Heart right ventricle (tissue), 16 donors: Measurements from ENCODE around the gene FANCG. TPM values are rescaled to one million over a fixed set of nuclear protein-coding genes. Genes with fewer than 3 reads are reported as not detected.

Source experiments
- ATAC-seq, 8 donors: fragments of 200-7000 bp; cut with Tn5 transposase; one replicate each; pipeline ENCODE4 v1.9.1; 2020; ENCODE audit warnings: mild to moderate bottlenecking in 8 of 8, moderate library complexity in 8 of 8, moderate number of reproducible peaks in 1 of 8
- DNase-seq, 2 donors: peaks; one replicate each; pipeline ENCODE4 v3.0.0-alpha.2; 2020
- H3K27ac ChIP-seq, 10 donors: fragments of 200-600 bp; sonication (generic) in 2 of 10; one replicate each; pipeline versions ENCODE4 v1.5.0 to v1.8.0; 2020 to 2022; ENCODE audit warnings: mild to moderate bottlenecking in 3 of 10
- H3K27me3 ChIP-seq, 7 donors: fragments of 200-600 bp; one replicate each; pipeline ENCODE4 v1.8.0; 2021 to 2022; ENCODE audit warnings: mild to moderate bottlenecking in 2 of 7
- H3K36me3 ChIP-seq, 9 donors: fragments of 200-600 bp; sonication (generic) in 1 of 9; one replicate each; pipeline versions ENCODE4 v1.5.0 to v1.8.0; 2020 to 2022; ENCODE audit warnings: mild to moderate bottlenecking in 2 of 9
- H3K4me1 ChIP-seq, 9 donors: fragments of 200-600 bp; sonication (generic) in 1 of 9; one replicate each; pipeline versions ENCODE4 v1.5.0 to v1.8.0; 2020 to 2022; ENCODE audit warnings: mild to moderate bottlenecking in 4 of 9
- H3K4me3 ChIP-seq, 10 donors: fragments of 200-600 bp; sonication (generic) in 2 of 10; one replicate each; pipeline versions ENCODE4 v1.5.0 to v1.8.0; 2020 to 2022; ENCODE audit warnings: mild to moderate bottlenecking in 7 of 10, moderate library complexity in 2 of 10
- H3K9me3 ChIP-seq, 11 donors: fragments of 200-600 bp in 10 of 11; sonication (generic) in 2 of 11; one replicate each; pipeline versions ENCODE4 v1.5.0 to v1.8.0; 2013 to 2022; ENCODE audit warnings: mild to moderate bottlenecking in 2 of 11, control low read depth in 1 of 11, moderate library complexity in 1 of 11
- CTCF ChIP-seq, 9 donors: fragments of 200-600 bp; sonication (generic) in 2 of 9; IDR thresholded peaks; one replicate each; pipeline versions ENCODE4 v1.5.0 to v1.8.0; 2021 to 2022; ENCODE audit warnings: antibody characterized with exemption in 9 of 9, mild to moderate bottlenecking in 5 of 9, moderate library complexity in 1 of 9
- WGBS, 2 donors: extraction: QIAGEN DNeasy Blood & Tissue Kit; methylation state at CpG; one replicate each; pipeline ENCODE4 v1.1.7; 2013; ENCODE audit warnings: inconsistent platforms in 1 of 2; 5-methylcytosine and 5-hydroxymethylcytosine counted together
- intact Hi-C, 10 donors: fragments of 100-400 bp; cut with DNase I; formaldehyde crosslinking; loops; one replicate each; pipeline versions ENCODE4 v1.11.1 to v1.14.2; 2022
- polyA plus RNA-seq, 2 donors: library from polyadenylated mRNA; stranded (reverse); fragments of 200-250 nt; gene quantifications; one replicate each; pipeline ENCODE4 v1.2.3, GENCODE V29; 2013
- total RNA-seq, 10 donors: library from RNA; stranded (reverse); fragmentation: NEBNext Ultra II Directional in 3 of 10; extraction: Animal tissue kit (Norgen Biotek cat#: 25700) in 3 of 10; gene quantifications; one replicate each; pipeline versions ENCODE4 v1.2.1 to v1.2.4, GENCODE V29; 2021 to 2023
- donor health status: Arrhythmogenic right ventricular cardiomyopathy.
- donor health status: ischemic (EF 13 %, LVEDD 7.1; RV severe dilation, severe dysfunction).
- donor health status: healthy with polysubstance abuse.
- donor health status: DM: no; HTN: yes; CAD: no.
- donor health status: DM: no; HTN: no; CAD: no.
- donor health status: ischemic (EF 25% LVEDD 6.9; RV normal size, moderate dysfunction).
- donor health status: ischemic (EF 25% LVEDD 5.7; RV mildly dilated, moderate dysfunction).
- donor health status: healthy.
- donor health status: DM: yes; HTN: yes; CAD: no.
- donor health status: Ischemic cardiomyopathy.
- donor health status: ischemic (EF 35%, LVEDD 5.7; RV mildly dilated, moderate dysfunction).
- donor health status: nonischemic (EF 11% LVEDD 7.7; RV severe dilation, severe dysfunction).
- donor health status: DM: yes; HTN: yes; CAD: no.
- donor health status: PGD.
- donor health status: ischemic (EF 29% LVEDD 5.4; RV normal size, mild dysfunction).
- donor health status: nonischemic (EF 23%, LVEDD 6.1; RV moderate dilation, normal function).

Gene FANCG
- total and polyA plus RNA-seq, 12 donors: 2.6 to 9.8 (median 4.5) TPM

DNA sequence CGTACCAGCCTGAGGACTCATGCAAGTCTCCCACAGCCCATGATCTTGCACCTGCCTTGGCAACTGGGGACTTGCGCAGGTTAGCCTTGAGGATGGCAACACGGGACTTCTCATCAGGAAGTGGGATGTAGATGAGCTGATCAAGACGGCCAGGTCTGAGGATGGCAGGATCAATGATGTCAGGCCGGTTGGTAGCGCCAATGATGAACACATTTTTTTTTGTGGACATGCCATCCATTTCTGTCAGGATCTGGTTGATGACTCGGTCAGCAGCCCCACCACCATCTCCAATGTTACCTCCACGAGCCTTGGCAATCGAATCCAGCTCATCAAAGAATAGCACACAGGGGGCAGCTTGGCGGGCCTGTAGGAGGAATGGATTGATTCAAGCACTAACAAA, 20.3 kb downstream of the FANCG start:
- Histone ChIP-seq H3K4me3 (no peak overlapping the region), H3K36me3 (peaks cover 18 to 100% (median 96%) of the 10 kb centered on the region in 9 donors), H3K4me1 (no peaks in the 10 kb centered on the region), H3K27ac (no peak overlapping the region), H3K9me3 (no peaks in the 10 kb centered on the region), H3K27me3 (no peaks in the 10 kb centered on the region)
- TF ChIP-seq CTCF (IDR thresholded peaks at IDR 0.05): no peak
- WGBS, 2 donors: 92 to 96% methylated on average over 10 of the region's 10 CpGs
- no peak for ATAC-seq
- DNase-seq: no peak
- intact Hi-C loops: loop anchor here in 1 of 10 donors (10.0 kb wide), 1 partner anchor 65 kb away; no protein-coding TSS in a partner anchor

DNA sequence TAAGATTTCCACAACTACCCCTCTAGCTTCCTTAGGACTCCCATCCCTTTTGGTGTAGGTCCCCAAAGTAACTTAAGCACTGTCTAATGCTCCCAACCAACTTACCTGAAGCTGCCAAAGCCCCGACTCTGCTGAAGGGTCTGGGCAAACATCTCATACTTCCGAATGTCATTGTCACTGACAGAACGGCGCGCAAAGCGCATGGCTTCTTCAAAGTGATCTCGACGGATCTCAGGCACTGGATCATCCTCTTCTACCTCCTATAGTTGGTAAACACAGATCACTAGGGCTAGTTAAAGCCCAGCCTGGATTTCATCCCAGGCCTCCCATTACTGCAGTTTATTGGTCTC, 22.5 kb downstream of the FANCG start:
- no peak for TF ChIP-seq CTCF (IDR thresholded peaks at IDR 0.05)
- 95 to 97% methylated on average over 8 of the region's 8 CpGs for WGBS, 2 donors

DNA sequence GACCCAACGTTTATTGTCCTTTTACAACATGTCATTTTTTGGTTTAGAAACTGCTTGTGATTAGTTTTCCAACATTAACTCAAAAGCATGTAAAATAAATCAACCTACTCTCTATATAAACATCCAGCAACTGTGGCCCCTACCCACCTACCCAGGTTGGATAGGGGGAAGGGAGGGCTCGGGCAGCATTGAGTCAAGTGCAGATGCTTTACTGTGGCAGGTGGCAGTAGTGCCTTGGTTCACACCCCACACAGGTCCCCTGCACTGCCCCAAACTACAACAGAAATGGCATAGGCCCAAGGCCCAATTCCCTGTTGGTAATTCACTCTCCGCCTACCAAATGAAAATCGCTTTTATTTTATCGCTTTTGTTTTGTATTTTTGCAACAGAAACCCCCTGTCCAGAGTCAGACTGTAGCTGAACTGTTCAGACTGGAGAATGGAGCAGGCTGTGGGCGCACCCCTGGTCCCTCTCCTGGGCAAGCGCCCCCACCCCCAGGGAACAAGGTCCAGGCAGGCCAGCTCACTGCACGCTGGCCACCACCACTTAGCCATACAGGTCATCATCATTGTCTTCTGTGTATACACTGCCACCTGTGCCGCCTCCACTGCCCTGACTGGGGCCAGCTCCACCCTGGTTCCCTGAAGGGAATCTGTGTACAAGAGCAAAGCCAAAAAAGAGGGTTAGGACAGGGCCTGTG, 23.0 kb downstream of the FANCG start:
- Histone ChIP-seq H3K4me1 (peaks cover 0 to under 1% (median 0%) of the 10 kb centered on the region in 9 donors), H3K27ac (no peak overlapping the region), H3K36me3 (peaks cover 5 to 100% (median 83%) of the 10 kb centered on the region in 9 donors), H3K27me3 (no peaks in the 10 kb centered on the region), H3K9me3 (no peaks in the 10 kb centered on the region), H3K4me3 (no peak overlapping the region)
- DNase-seq: no peak
- peak in 2 of 8 donors; percentile 21 to 35 for ATAC-seq
- TF ChIP-seq CTCF (IDR thresholded peaks at IDR 0.05): no peak
- intact Hi-C loops: loop anchor here in 1 of 10 donors (10.0 kb wide), 1 partner anchor 62 kb away; no protein-coding TSS in a partner anchor
- WGBS, 2 donors: 95% methylated on average over 9 of the region's 9 CpGs

More for the DNA sequence above, 22.5 kb downstream of the FANCG start:
- Histone ChIP-seq H3K4me1 (no peaks in the 10 kb centered on the region), H3K36me3 (peaks cover 7 to 100% (median 83%) of the 10 kb centered on the region in 9 donors), H3K9me3 (no peaks in the 10 kb centered on the region), H3K4me3 (no peak overlapping the region), H3K27me3 (no peaks in the 10 kb centered on the region), H3K27ac (no peak overlapping the region)
- ATAC-seq: no peak
- intact Hi-C loops: loop anchor here in 1 of 10 donors (10.0 kb wide), 1 partner anchor 62 kb away; no protein-coding TSS in a partner anchor
- DNase-seq: no peak

DNA sequence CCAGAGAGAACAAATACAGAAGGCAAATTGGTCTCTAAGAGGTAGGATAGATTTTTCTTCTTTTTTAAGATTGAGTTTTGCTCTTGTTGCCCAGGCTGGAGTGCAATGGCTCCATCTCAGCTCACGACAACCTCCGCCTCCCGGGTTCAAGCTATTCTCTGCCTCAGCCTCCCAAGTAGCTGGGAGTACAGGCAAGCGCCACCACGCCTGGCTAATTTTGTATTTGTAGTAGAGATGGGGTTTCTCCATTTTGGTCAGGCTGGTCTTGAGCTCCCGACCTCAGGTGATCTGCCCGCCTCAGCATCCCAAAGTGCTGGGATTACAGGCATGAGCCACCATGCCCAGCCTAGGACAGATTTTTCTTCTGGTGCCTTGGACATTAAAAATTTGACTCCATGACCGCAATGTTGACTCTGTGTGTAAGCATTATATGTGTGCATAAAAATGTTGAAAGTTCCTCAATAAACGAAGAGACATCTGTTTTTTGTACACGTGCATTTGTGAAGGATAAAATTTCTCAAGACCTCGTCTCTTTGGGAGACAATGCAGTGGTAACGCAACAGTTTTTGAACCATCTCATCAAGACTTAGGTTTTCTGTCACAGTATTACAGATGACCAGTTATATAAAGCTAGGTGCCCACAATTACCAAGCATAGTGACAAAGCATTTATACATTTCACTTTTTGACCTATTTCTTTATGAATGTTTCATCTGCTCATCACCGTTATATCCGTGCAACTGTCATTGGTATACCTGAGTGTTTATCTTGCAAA, 24.7 kb downstream of the FANCG start:
- no peak for TF ChIP-seq CTCF (IDR thresholded peaks at IDR 0.05)
- Histone ChIP-seq H3K4me3 (no peak overlapping the region), H3K27me3 (no peaks in the 10 kb centered on the region), H3K36me3 (peaks cover under 1 to 100% (median 69%) of the 10 kb centered on the region in 9 donors), H3K4me1 (peaks cover 0 to 15% (median 7%) of the 10 kb centered on the region in 9 donors), H3K9me3 (no peaks in the 10 kb centered on the region), H3K27ac (no peak overlapping the region)
- ATAC-seq (no peak), DNase-seq (no peak)
- intact Hi-C loops: loop anchor here in 2 of 10 donors (5.0 to 10.0 kb wide), 2 partner anchors 60 to 158 kb away; a partner anchor contains a TSS
- WGBS, 2 donors: 94 to 95% methylated on average over 14 of the region's 14 CpGs
